MCF 10A (cell line): ENCODE measurements around the gene ANGPT4. TPM values are rescaled to one million over a fixed set of nuclear protein-coding genes. Genes with fewer than 3 reads are reported as not detected.

Experiments
- BruUV-seq: library from RNA; stranded (reverse); fragments of 400-500 nt; replicated peaks from 2 replicates; lab custom pipeline; 2021; lab: Mats Ljungman, UMichigan
- CTCF ChIA-PET: fragments of 300-600 bp; sonication (Branson Sonifier 250); formaldehyde crosslinking; extraction: SDS; loops from one replicate; lab custom pipeline; 2021; ENCODE audit warnings: antibody characterized with exemption, inconsistent platforms; lab: Yijun Ruan, JAX
- POLR2A ChIA-PET: fragments of 300-600, 350-650 bp; sonication (Branson Sonifier 250); formaldehyde crosslinking; extraction: SDS; loops from one replicate; lab custom pipeline; 2020; ENCODE audit warnings: antibody characterized with exemption, inconsistent platforms; lab: Yijun Ruan, JAX
- DNase-seq: peaks from one replicate; pipeline ENCODE4 v3.0.0-alpha.2; 2018; ENCODE audit not compliant: unreplicated experiment
- H3K27ac Mint-ChIP-seq: one replicate; pipeline ENCODE4 v1.8.0; 2022; ENCODE audit warnings: mild to moderate bottlenecking, low read depth, mixed read lengths; ENCODE audit not compliant: unreplicated experiment
- H3K27me3 Mint-ChIP-seq: one replicate; pipeline ENCODE4 v1.8.0; 2022; ENCODE audit warnings: mixed read lengths; ENCODE audit not compliant: insufficient read depth, unreplicated experiment
- H3K36me3 Mint-ChIP-seq: one replicate; pipeline ENCODE4 v1.8.0; 2022; ENCODE audit warnings: mild to moderate bottlenecking, moderate library complexity, mixed read lengths; ENCODE audit not compliant: insufficient read depth, unreplicated experiment
- H3K4me1 Mint-ChIP-seq: one replicate; pipeline ENCODE4 v1.8.0; 2022; ENCODE audit warnings: mixed read lengths; ENCODE audit not compliant: insufficient read depth, unreplicated experiment
- H3K4me3 Mint-ChIP-seq: one replicate; pipeline ENCODE4 v1.8.0; 2022; ENCODE audit warnings: mild to moderate bottlenecking, moderate library complexity, mixed read lengths; ENCODE audit not compliant: unreplicated experiment
- H3K9me3 Mint-ChIP-seq: one replicate; pipeline ENCODE4 v1.8.0; 2022; ENCODE audit warnings: mixed read lengths; ENCODE audit not compliant: unreplicated experiment
- CTCF ChIP-seq: fragments of 200-600 bp; IDR thresholded peaks from one replicate; pipeline ENCODE4 v1.8.0; 2022; ENCODE audit warnings: antibody characterized with exemption, mild to moderate bottlenecking; ENCODE audit not compliant: unreplicated experiment
- intact Hi-C: fragments of 100-400 bp; cut with micrococcal nuclease; formaldehyde crosslinking; loops from 2 replicates; pipeline ENCODE4 v1.14.1; 2022
- total RNA-seq: library from RNA; stranded (reverse); gene quantifications from 2 replicates; pipeline ENCODE4 v1.2.3, GENCODE V29; 2022

Gene ANGPT4
- total RNA-seq, 1 experiment from 2014 or later = not detected

- H3K4me1 Mint-ChIP-seq = no peaks in the 10 kb centered on the region
- no peak overlapping the region for H3K27ac Mint-ChIP-seq
- H3K36me3 Mint-ChIP-seq = no peaks in the 10 kb centered on the region
- TF ChIP-seq CTCF = no peak
- peaks cover 46% of the 10 kb centered on the region for H3K27me3 Mint-ChIP-seq
- DNase-seq = no peak
- ChIA-PET CTCF (interaction anchor here (1.0 to 3.0 kb wide), 3 partner anchors 9 to 132 kb away, joined by 4 to 24 read pairs (median 11); no protein-coding TSS in a partner anchor), POLR2A (no interaction called here)
- H3K9me3 Mint-ChIP-seq = no peaks in the 10 kb centered on the region
- intact Hi-C loops = no loop called here
- no TSS peak for BruUV-seq
- H3K4me3 Mint-ChIP-seq = no peak overlapping the region
These were observed 30.7 kb upstream of the ANGPT4 start for GRCh38 chr20:946826-947225.

- no peak overlapping the region for H3K27ac Mint-ChIP-seq
- H3K4me3 Mint-ChIP-seq = no peak overlapping the region
- no peaks in the 10 kb centered on the region for H3K4me1 Mint-ChIP-seq
- TF ChIP-seq CTCF = no peak
- peaks cover 56% of the 10 kb centered on the region for H3K27me3 Mint-ChIP-seq
- H3K36me3 Mint-ChIP-seq = no peaks in the 10 kb centered on the region
- intact Hi-C loops = no loop called here
- ChIA-PET POLR2A (no interaction called here), CTCF (interaction anchor here (0.6 to 3.0 kb wide), 7 partner anchors 10 to 304 kb away, joined by 3 to 24 read pairs (median 4); no protein-coding TSS in a partner anchor)
- H3K9me3 Mint-ChIP-seq = no peaks in the 10 kb centered on the region
- no TSS peak for BruUV-seq
- DNase-seq = no peak
These were observed 29.7 kb upstream of the ANGPT4 start for GRCh38 chr20:945841-946240.

GRCh38 chr20:944774-945410 is 28.8 kb upstream of the ANGPT4 start:
- ChIA-PET POLR2A (no interaction called here), CTCF (interaction anchor here (0.6 to 2.8 kb wide), 4 partner anchors 11 to 130 kb away, joined by 3 to 17 read pairs (median 4); no protein-coding TSS in a partner anchor)
- Mint-ChIP-seq H3K27me3 (peaks cover 58% of the 10 kb centered on the region), H3K4me1 (no peaks in the 10 kb centered on the region), H3K27ac (no peak overlapping the region), H3K9me3 (no peaks in the 10 kb centered on the region), H3K4me3 (no peak overlapping the region), H3K36me3 (no peaks in the 10 kb centered on the region)
- intact Hi-C loops = no loop called here
- no peak for TF ChIP-seq CTCF
- no TSS peak for BruUV-seq
- no peak for DNase-seq

GRCh38 chr20:944148-944547 is 28.0 kb upstream of the ANGPT4 start:
- no peak for DNase-seq
- POLR2A ChIA-PET = no interaction called here
- BruUV-seq = no TSS peak
- no peak for TF ChIP-seq CTCF
- intact Hi-C loops = no loop called here
- Mint-ChIP-seq H3K27me3 (peaks cover 50% of the 10 kb centered on the region), H3K27ac (no peak overlapping the region), H3K4me3 (no peak overlapping the region), H3K9me3 (no peaks in the 10 kb centered on the region), H3K36me3 (no peaks in the 10 kb centered on the region), H3K4me1 (no peaks in the 10 kb centered on the region)
- CTCF ChIA-PET = interaction anchor here (0.6 to 2.8 kb wide), 3 partner anchors 12 to 130 kb away, joined by 3 to 17 read pairs (median 3); no protein-coding TSS in a partner anchor
